ENCODE data around the gene ARID5B.
A peak's percentile ranks its signal among the peaks of the same experiment; 100 is the strongest.

ARID5B gene

GRCh38 chr10:61990761-61991135 lies 89.2 kb downstream of the ARID5B start:
- TF ChIP-seq FOXP2 (optimal IDR thresholded peaks at IDR 0.05; ENCODE audit: borderline replicate concordance, extremely low read depth, extremely low read length, insufficient read depth) = no peak
- no peak for TF ChIP-seq POLR2AphosphoS5 (IDR thresholded peaks at IDR 0.05; ENCODE audit: low read depth, low read length)
- TF ChIP-seq TAF1 (IDR thresholded peaks at IDR 0.05; ENCODE audit: borderline replicate concordance, insufficient read depth, low read length) = no peak

GRCh38 chr10:61991166-61991565 lies 89.7 kb downstream of the ARID5B start:
- TF ChIP-seq TAF1 (IDR thresholded peaks at IDR 0.05; ENCODE audit: borderline replicate concordance, insufficient read depth, low read length) (no peak), REST (IDR thresholded peaks at IDR 0.05; ENCODE audit: insufficient read depth in 1 of 2, low read depth in 2 of 2, low read length in 2 of 2) (no peak)

GRCh38 chr10:61992059-61992460 lies 90.6 kb downstream of the ARID5B start:
- TF ChIP-seq TAF1 (IDR thresholded peaks at IDR 0.05; ENCODE audit: borderline replicate concordance, insufficient read depth, low read length) (no peak), FOXP2 (optimal IDR thresholded peaks at IDR 0.05; ENCODE audit: borderline replicate concordance, extremely low read depth, extremely low read length, insufficient read depth) (no peak), REST (IDR thresholded peaks at IDR 0.05; ENCODE audit: insufficient read depth in 1 of 2, low read depth in 2 of 2, low read length in 2 of 2) (no peak), SIN3A (IDR thresholded peaks at IDR 0.05; ENCODE audit: borderline replicate concordance, insufficient read depth, low read length) (no peak), POLR2AphosphoS5 (IDR thresholded peaks at IDR 0.05; ENCODE audit: low read depth, low read length) (no peak)

GRCh38 chr10:61992671-61993668 lies 91.5 kb downstream of the ARID5B start:
- no peak for TF ChIP-seq FOXP2 (optimal IDR thresholded peaks at IDR 0.05; ENCODE audit: borderline replicate concordance, extremely low read depth, extremely low read length, insufficient read depth)
- TF ChIP-seq SIN3A (IDR thresholded peaks at IDR 0.05; ENCODE audit: borderline replicate concordance, insufficient read depth, low read length) = peak; percentile 14; the same call in 1 of the 2 replicates

- TF ChIP-seq POLR2AphosphoS5 (IDR thresholded peaks at IDR 0.05; ENCODE audit: low read depth, low read length) (no peak), REST (IDR thresholded peaks at IDR 0.05; ENCODE audit: insufficient read depth in 1 of 2, low read depth in 2 of 2, low read length in 2 of 2) (no peak), SIN3A (IDR thresholded peaks at IDR 0.05; ENCODE audit: borderline replicate concordance, insufficient read depth, low read length) (no peak), TAF1 (IDR thresholded peaks at IDR 0.05; ENCODE audit: borderline replicate concordance, insufficient read depth, low read length) (no peak), FOXP2 (optimal IDR thresholded peaks at IDR 0.05; ENCODE audit: borderline replicate concordance, extremely low read depth, extremely low read length, insufficient read depth) (no peak)
Observed at GRCh38 chr10:61993711-61994401, 92.4 kb downstream of the ARID5B start.

Data from PFSK-1 (cell line).